GM21360 (cell line): Measurements from ENCODE around the gene HRH1.
"Not testable (repeated sequence)": the region's sequence is repeated elsewhere in the genome, so short reads cannot be mapped to it uniquely, and the experiment has no call there.

ENCODE experiments used
- ATAC-seq: cut with Tn5 transposase; IDR thresholded peaks from one replicate; pipeline ENCODE4 v1.9.1; 2021; ENCODE audit warnings: mild to moderate bottlenecking, moderate library complexity; ENCODE audit not compliant: unreplicated experiment

The HRH1 gene

GRCh38 chr3:11170052-11170770 lies 15.9 kb downstream of the HRH1 start:
- ATAC-seq, result no peak

GRCh38 chr3:11172096-11172690 lies 17.9 kb downstream of the HRH1 start:
- ATAC-seq, result no peak

- ATAC-seq, result no peak
Measured at GRCh38 chr3:11173828-11174465, 19.7 kb downstream of the HRH1 start.

- no peak for ATAC-seq
Measured at GRCh38 chr3:11178421-11178820, 24.1 kb downstream of the HRH1 start.

- not testable (repeated sequence) for ATAC-seq
Measured at GRCh38 chr3:11184328-11184969, 30.2 kb downstream of the HRH1 start.

GRCh38 chr3:11185144-11185543 lies 30.9 kb downstream of the HRH1 start:
- ATAC-seq, result no peak

GRCh38 chr3:11185564-11186317 lies 31.4 kb downstream of the HRH1 start:
- ATAC-seq, result no peak

- no peak for ATAC-seq
Measured at GRCh38 chr3:11186318-11186692, 32.0 kb downstream of the HRH1 start.

GRCh38 chr3:11186771-11187191 lies 32.5 kb downstream of the HRH1 start:
- ATAC-seq, result no peak

- no peak for ATAC-seq
Measured at GRCh38 chr3:11187681-11188080, 33.4 kb downstream of the HRH1 start.

GRCh38 chr3:11188231-11188630 lies 33.9 kb downstream of the HRH1 start:
- no peak for ATAC-seq

GRCh38 chr3:11195201-11195600 lies 40.9 kb downstream of the HRH1 start:
- no peak for ATAC-seq

GRCh38 chr3:11195721-11196332 lies 41.5 kb downstream of the HRH1 start:
- no peak for ATAC-seq

- no peak for ATAC-seq
Measured at GRCh38 chr3:11197484-11197883, 43.2 kb downstream of the HRH1 start.

GRCh38 chr3:11198070-11198469 lies 43.8 kb downstream of the HRH1 start:
- no peak for ATAC-seq

- ATAC-seq, result no peak
Measured at GRCh38 chr3:11198495-11198894, 44.2 kb downstream of the HRH1 start.

GRCh38 chr3:11199902-11200845 lies 45.9 kb downstream of the HRH1 start:
- no peak for ATAC-seq

- no peak for ATAC-seq
Measured at GRCh38 chr3:11201251-11202019, 47.1 kb downstream of the HRH1 start.

GRCh38 chr3:11203961-11204360 lies 49.7 kb downstream of the HRH1 start:
- no peak for ATAC-seq
